A172 (cell line): ENCODE data around the gene L3MBTL4. TPM values are rescaled to one million over a fixed set of nuclear protein-coding genes. Genes with fewer than 3 reads are reported as not detected.
"Not testable (repeated sequence)": the region's sequence is repeated elsewhere in the genome, so short reads cannot be mapped to it uniquely, and the experiment has no call there.

Source experiments
- DNase-seq: peaks from one replicate; pipeline ENCODE4 v3.0.0-alpha.2; 2015; ENCODE audit warnings: low spot score
- total RNA-seq: library from RNA; depleted of rRNA; stranded (reverse); fragments of >200 nt; shearing (Covaris generic); gene quantifications from 2 replicates; pipeline ENCODE4 v1.2.3, GENCODE V29; 2014

The L3MBTL4 gene
- total RNA-seq, 1 experiment from 2014 or later, result not detected

GRCh38 chr18:6111726-6112125 is 303.0 kb downstream of the L3MBTL4 start:
- DNase-seq, result no peak

- no peak for DNase-seq
Measured at GRCh38 chr18:6109743-6110142, 305.0 kb downstream of the L3MBTL4 start.

GRCh38 chr18:6107794-6108193 is 306.9 kb downstream of the L3MBTL4 start:
- DNase-seq, result no peak

- no peak for DNase-seq
Measured at GRCh38 chr18:6106091-6106685, 308.5 kb downstream of the L3MBTL4 start.

GRCh38 chr18:6103741-6104140 is 311.0 kb downstream of the L3MBTL4 start:
- no peak for DNase-seq

GRCh38 chr18:6096730-6097129 is 318.0 kb downstream of the L3MBTL4 start:
- no peak for DNase-seq

GRCh38 chr18:6088432-6088831 is 326.3 kb downstream of the L3MBTL4 start:
- DNase-seq, result no peak

GRCh38 chr18:6086731-6087130 is 328.0 kb downstream of the L3MBTL4 start:
- DNase-seq, result no peak

GRCh38 chr18:6079406-6079805 is 335.3 kb downstream of the L3MBTL4 start:
- no peak for DNase-seq

- DNase-seq, result no peak
Measured at GRCh38 chr18:6078877-6079276, 335.8 kb downstream of the L3MBTL4 start.

- not testable (repeated sequence) for DNase-seq
Measured at GRCh38 chr18:6072423-6072822, 342.3 kb downstream of the L3MBTL4 start.

- DNase-seq, result no peak
Measured at GRCh38 chr18:6069539-6069938, 345.2 kb downstream of the L3MBTL4 start.

- no peak for DNase-seq
Measured at GRCh38 chr18:6069103-6069502, 345.6 kb downstream of the L3MBTL4 start.

GRCh38 chr18:6060149-6060548 is 354.6 kb downstream of the L3MBTL4 start:
- no peak for DNase-seq

GRCh38 chr18:6059551-6059950 is 355.2 kb downstream of the L3MBTL4 start:
- DNase-seq, result no peak

- DNase-seq, result peak; percentile 14
Measured at GRCh38 chr18:6058941-6059340, 355.8 kb downstream of the L3MBTL4 start.

- DNase-seq, result no peak
Measured at GRCh38 chr18:6057604-6058003, 357.1 kb downstream of the L3MBTL4 start.

GRCh38 chr18:6056171-6056910 is 358.4 kb downstream of the L3MBTL4 start:
- peak; percentile 16 for DNase-seq

GRCh38 chr18:6055711-6056110 is 359.0 kb downstream of the L3MBTL4 start:
- DNase-seq, result peak; percentile 57

- DNase-seq, result no peak
Measured at GRCh38 chr18:6054256-6054842, 360.4 kb downstream of the L3MBTL4 start.

GRCh38 chr18:6052449-6052913 is 362.2 kb downstream of the L3MBTL4 start:
- no peak for DNase-seq

- not testable (repeated sequence) for DNase-seq
Measured at GRCh38 chr18:6047596-6047995, 367.1 kb downstream of the L3MBTL4 start.

- no peak for DNase-seq
Measured at GRCh38 chr18:6044773-6045172, 369.9 kb downstream of the L3MBTL4 start.
